Fibroblast of skin of scalp (primary cell): ENCODE data around the gene UQCC3.
A peak's percentile ranks its signal among the peaks of the same experiment; 100 is the strongest.
"Not testable (repeated sequence)": the region's sequence is repeated elsewhere in the genome, so short reads cannot be mapped to it uniquely, and the experiment has no call there.

Source experiments
- DNase-seq: peaks from one replicate; pipeline ENCODE4 v3.0.0-alpha.2; 2013

UQCC3 gene

GRCh38 chr11:62665599-62666258, 5.7 kb upstream of the UQCC3 start:
- peak; percentile 39 for DNase-seq

- DNase-seq = no peak
These were observed 5.1 kb upstream of the UQCC3 start for GRCh38 chr11:62666259-62666926.

- no peak for DNase-seq
These were observed 4.0 kb upstream of the UQCC3 start for GRCh38 chr11:62667460-62667859.

GRCh38 chr11:62669420-62670161, 1.9 kb upstream of the UQCC3 start:
- no peak for DNase-seq

- DNase-seq = no peak
These were observed 251 bp upstream of the UQCC3 start for GRCh38 chr11:62671236-62671607.

GRCh38 chr11:62673196-62673525, 1.7 kb downstream of the UQCC3 start:
- DNase-seq = no peak

- DNase-seq = not testable (repeated sequence)
These were observed 3.9 kb downstream of the UQCC3 start for GRCh38 chr11:62675415-62675814.

GRCh38 chr11:62676698-62677097, 5.2 kb downstream of the UQCC3 start:
- DNase-seq = no peak

GRCh38 chr11:62677156-62677555, 5.7 kb downstream of the UQCC3 start:
- no peak for DNase-seq

GRCh38 chr11:62677714-62678113, 6.2 kb downstream of the UQCC3 start:
- DNase-seq = no peak

- DNase-seq = no peak
These were observed 6.9 kb downstream of the UQCC3 start for GRCh38 chr11:62678433-62678769.

GRCh38 chr11:62678770-62679696, 7.6 kb downstream of the UQCC3 start, which contains the start of gene UBXN1:
Gene UBXN1 (minus strand): TSS chr11:62679073. CDS start chr11:62678923, 150 bp downstream.
- DNase-seq = peak; percentile 91

- DNase-seq = peak; percentile 81
These were observed 9.4 kb downstream of the UQCC3 start for GRCh38 chr11:62680825-62681240.

GRCh38 chr11:62682518-62682917, 11.0 kb downstream of the UQCC3 start:
- DNase-seq = no peak

- no peak for DNase-seq
These were observed 16.3 kb downstream of the UQCC3 start for GRCh38 chr11:62687508-62688396.

GRCh38 chr11:62688491-62688890, 17.0 kb downstream of the UQCC3 start:
- no peak for DNase-seq

- peak; percentile 93 for DNase-seq
These were observed 18.1 kb downstream of the UQCC3 start, which contains the start of gene LRRN4CL for GRCh38 chr11:62689421-62690183. Gene LRRN4CL (minus strand): TSS chr11:62689530. CDS start chr11:62688508, 1,022 bp downstream.

GRCh38 chr11:62693624-62694023, 22.2 kb downstream of the UQCC3 start:
- DNase-seq = not testable (repeated sequence)

GRCh38 chr11:62694455-62695167, 23.1 kb downstream of the UQCC3 start:
- DNase-seq = peak; percentile 76

- DNase-seq = no peak
These were observed 30.8 kb downstream of the UQCC3 start for GRCh38 chr11:62702246-62702645.
